ENCODE results near the gene PIN4. TPM values are rescaled to one million over a fixed set of nuclear protein-coding genes. Genes with fewer than 3 reads are reported as not detected.

Gene PIN4
- total and polyA plus RNA-seq, 2 of the 8 experiments (the other 6 are each of a cell fraction or from before 2014, with no cell fraction given), result 4.8 to 9.4 TPM

DNA sequence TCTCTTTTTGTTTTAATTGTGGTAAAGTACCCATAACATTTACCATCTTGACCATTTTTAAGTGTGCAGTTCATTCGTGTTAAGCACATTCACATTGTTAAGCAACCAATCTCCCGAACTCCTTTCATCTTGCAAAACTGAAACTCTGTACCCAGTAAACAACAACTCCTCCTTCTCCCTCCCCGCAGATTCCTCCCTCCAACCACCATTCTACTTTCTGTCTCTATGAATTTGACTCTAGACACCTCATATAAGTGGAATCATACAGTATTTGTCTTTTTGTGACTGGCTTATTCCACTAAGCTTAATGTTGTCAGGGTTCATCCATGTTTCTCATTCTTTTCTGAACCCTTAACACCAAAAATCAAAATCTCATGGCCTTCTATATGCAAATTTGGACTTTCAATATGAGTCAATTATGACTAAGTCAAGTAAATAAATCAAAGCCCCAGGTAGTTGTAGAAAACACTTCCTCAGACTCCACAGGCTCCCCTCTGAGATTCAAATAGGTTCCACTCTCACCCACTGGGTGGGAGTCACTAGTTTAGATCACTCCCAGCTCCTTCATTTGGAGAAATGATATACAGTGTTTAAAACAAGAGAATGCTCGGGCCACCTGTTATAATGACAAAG, 40.1 kb upstream of the PIN4 start (continued):
- TF ChIP-seq, protein P1, sequence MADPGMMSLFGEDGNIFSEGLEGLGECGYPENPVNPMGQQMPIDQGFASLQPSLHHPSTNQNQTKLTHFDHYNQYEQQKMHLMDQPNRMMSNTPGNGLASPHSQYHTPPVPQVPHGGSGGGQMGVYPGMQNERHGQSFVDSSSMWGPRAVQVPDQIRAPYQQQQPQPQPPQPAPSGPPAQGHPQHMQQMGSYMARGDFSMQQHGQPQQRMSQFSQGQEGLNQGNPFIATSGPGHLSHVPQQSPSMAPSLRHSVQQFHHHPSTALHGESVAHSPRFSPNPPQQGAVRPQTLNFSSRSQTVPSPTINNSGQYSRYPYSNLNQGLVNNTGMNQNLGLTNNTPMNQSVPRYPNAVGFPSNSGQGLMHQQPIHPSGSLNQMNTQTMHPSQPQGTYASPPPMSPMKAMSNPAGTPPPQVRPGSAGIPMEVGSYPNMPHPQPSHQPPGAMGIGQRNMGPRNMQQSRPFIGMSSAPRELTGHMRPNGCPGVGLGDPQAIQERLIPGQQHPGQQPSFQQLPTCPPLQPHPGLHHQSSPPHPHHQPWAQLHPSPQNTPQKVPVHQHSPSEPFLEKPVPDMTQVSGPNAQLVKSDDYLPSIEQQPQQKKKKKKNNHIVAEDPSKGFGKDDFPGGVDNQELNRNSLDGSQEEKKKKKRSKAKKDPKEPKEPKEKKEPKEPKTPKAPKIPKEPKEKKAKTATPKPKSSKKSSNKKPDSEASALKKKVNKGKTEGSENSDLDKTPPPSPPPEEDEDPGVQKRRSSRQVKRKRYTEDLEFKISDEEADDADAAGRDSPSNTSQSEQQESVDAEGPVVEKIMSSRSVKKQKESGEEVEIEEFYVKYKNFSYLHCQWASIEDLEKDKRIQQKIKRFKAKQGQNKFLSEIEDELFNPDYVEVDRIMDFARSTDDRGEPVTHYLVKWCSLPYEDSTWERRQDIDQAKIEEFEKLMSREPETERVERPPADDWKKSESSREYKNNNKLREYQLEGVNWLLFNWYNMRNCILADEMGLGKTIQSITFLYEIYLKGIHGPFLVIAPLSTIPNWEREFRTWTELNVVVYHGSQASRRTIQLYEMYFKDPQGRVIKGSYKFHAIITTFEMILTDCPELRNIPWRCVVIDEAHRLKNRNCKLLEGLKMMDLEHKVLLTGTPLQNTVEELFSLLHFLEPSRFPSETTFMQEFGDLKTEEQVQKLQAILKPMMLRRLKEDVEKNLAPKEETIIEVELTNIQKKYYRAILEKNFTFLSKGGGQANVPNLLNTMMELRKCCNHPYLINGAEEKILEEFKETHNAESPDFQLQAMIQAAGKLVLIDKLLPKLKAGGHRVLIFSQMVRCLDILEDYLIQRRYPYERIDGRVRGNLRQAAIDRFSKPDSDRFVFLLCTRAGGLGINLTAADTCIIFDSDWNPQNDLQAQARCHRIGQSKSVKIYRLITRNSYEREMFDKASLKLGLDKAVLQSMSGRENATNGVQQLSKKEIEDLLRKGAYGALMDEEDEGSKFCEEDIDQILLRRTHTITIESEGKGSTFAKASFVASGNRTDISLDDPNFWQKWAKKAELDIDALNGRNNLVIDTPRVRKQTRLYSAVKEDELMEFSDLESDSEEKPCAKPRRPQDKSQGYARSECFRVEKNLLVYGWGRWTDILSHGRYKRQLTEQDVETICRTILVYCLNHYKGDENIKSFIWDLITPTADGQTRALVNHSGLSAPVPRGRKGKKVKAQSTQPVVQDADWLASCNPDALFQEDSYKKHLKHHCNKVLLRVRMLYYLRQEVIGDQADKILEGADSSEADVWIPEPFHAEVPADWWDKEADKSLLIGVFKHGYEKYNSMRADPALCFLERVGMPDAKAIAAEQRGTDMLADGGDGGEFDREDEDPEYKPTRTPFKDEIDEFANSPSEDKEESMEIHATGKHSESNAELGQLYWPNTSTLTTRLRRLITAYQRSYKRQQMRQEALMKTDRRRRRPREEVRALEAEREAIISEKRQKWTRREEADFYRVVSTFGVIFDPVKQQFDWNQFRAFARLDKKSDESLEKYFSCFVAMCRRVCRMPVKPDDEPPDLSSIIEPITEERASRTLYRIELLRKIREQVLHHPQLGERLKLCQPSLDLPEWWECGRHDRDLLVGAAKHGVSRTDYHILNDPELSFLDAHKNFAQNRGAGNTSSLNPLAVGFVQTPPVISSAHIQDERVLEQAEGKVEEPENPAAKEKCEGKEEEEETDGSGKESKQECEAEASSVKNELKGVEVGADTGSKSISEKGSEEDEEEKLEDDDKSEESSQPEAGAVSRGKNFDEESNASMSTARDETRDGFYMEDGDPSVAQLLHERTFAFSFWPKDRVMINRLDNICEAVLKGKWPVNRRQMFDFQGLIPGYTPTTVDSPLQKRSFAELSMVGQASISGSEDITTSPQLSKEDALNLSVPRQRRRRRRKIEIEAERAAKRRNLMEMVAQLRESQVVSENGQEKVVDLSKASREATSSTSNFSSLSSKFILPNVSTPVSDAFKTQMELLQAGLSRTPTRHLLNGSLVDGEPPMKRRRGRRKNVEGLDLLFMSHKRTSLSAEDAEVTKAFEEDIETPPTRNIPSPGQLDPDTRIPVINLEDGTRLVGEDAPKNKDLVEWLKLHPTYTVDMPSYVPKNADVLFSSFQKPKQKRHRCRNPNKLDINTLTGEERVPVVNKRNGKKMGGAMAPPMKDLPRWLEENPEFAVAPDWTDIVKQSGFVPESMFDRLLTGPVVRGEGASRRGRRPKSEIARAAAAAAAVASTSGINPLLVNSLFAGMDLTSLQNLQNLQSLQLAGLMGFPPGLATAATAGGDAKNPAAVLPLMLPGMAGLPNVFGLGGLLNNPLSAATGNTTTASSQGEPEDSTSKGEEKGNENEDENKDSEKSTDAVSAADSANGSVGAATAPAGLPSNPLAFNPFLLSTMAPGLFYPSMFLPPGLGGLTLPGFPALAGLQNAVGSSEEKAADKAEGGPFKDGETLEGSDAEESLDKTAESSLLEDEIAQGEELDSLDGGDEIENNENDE (IDR thresholded peaks at IDR 0.05; ENCODE audit: insufficient replicate concordance, low read length), result no peak
- no peak for TF ChIP-seq BACH1 (IDR thresholded peaks at IDR 0.05; ENCODE audit: low read length)
- no peak for TF ChIP-seq CEBPB (IDR thresholded peaks at IDR 0.05; ENCODE audit: low read depth, low read length)
- no peak for TF ChIP-seq GABPA (IDR thresholded peaks at IDR 0.05; ENCODE audit: borderline replicate concordance, insufficient read depth, low read length)
- TF ChIP-seq SIRT6 (IDR thresholded peaks at IDR 0.05; ENCODE audit: low read length), result no peak
- TF ChIP-seq CHD1 (IDR thresholded peaks at IDR 0.05; ENCODE audit: low read depth, low read length), result no peak

All from H1 (cell line).